WTC11 (cell line): ENCODE results near the gene NFIC. TPM values are rescaled to one million over a fixed set of nuclear protein-coding genes. Genes with fewer than 3 reads are reported as not detected.

ENCODE experiments used
- ATAC-seq: fragments of 200-7000 bp; cut with Tn5 transposase; 2 replicates; pipeline ENCODE4 v1.10.0; 2021; ENCODE audit warnings: mild to moderate bottlenecking, moderate library complexity
- CTCF ChIA-PET: fragments of 300-600 bp; sonication (Branson Sonifier 250); formaldehyde crosslinking; loops from one replicate; lab custom pipeline; 2021; ENCODE audit warnings: antibody characterized with exemption; lab: Charles Lee
- POLR2A ChIA-PET: fragments of 350-600 bp; sonication (Branson Sonifier 250); formaldehyde crosslinking; loops from one replicate; lab custom pipeline; 2021; ENCODE audit warnings: antibody characterized with exemption; lab: Charles Lee
- DNase-seq: peaks from one replicate; pipeline ENCODE4 v3.0.0; 2021; ENCODE audit warnings: low spot score
- H3K27ac Mint-ChIP-seq: 2 replicates; pipeline ENCODE4 v1.8.0; 2021; ENCODE audit warnings: mixed read lengths
- H3K27me3 Mint-ChIP-seq: 2 replicates; pipeline ENCODE4 v1.8.0; 2021; ENCODE audit warnings: low read depth, mild to moderate bottlenecking, moderate library complexity, mixed read lengths
- H3K36me3 Mint-ChIP-seq: 2 replicates; pipeline ENCODE4 v1.8.0; 2021; ENCODE audit warnings: mixed read lengths
- H3K4me1 Mint-ChIP-seq: 2 replicates; pipeline ENCODE4 v1.8.0; 2022; ENCODE audit warnings: mixed read lengths
- H3K4me3 Mint-ChIP-seq: 2 replicates; pipeline ENCODE4 v1.8.0; 2021; ENCODE audit warnings: mild to moderate bottlenecking, moderate library complexity, mixed read lengths
- H3K9me3 Mint-ChIP-seq: 2 replicates; pipeline ENCODE4 v1.8.0; 2021; ENCODE audit warnings: mixed read lengths
- AR ChIP-seq: fragments of 250-450 bp; sonication (Bioruptor Pico); IDR thresholded peaks from 2 replicates; pipeline ENCODE4 v1.9.0; 2021; ENCODE audit warnings: mild to moderate bottlenecking
- ARID4B ChIP-seq: sonication (generic); formaldehyde crosslinking; IDR thresholded peaks from 2 replicates; pipeline ENCODE4 v1.8.0; 2023; ENCODE audit warnings: missing genetic modification reagents, mild to moderate bottlenecking, borderline replicate concordance
- CBFB ChIP-seq: sonication (generic); formaldehyde crosslinking; IDR thresholded peaks from 2 replicates; pipeline ENCODE4 v1.8.1; 2022; ENCODE audit warnings: mild to moderate bottlenecking, low read depth, missing genetic modification reagents
- CDX4 ChIP-seq: fragments of 250-450 bp; sonication (Bioruptor Pico); IDR thresholded peaks from 2 replicates; pipeline ENCODE4 v1.9.0; 2021; ENCODE audit warnings: moderate library complexity, mild to moderate bottlenecking, inconsistent platforms, borderline replicate concordance
- CREM ChIP-seq: sonication (generic); formaldehyde crosslinking; IDR thresholded peaks from 2 replicates; pipeline ENCODE4 v1.8.1; 2022; ENCODE audit warnings: mild to moderate bottlenecking, missing genetic modification reagents, moderate library complexity
- ERG ChIP-seq: fragments of 250-450 bp; sonication (Bioruptor Pico); IDR thresholded peaks from 2 replicates; pipeline ENCODE4 v1.8.0; 2021; ENCODE audit warnings: mild to moderate bottlenecking
- HMGA2 ChIP-seq: fragments of 250-450 bp; sonication (Bioruptor Pico); IDR thresholded peaks from 2 replicates; pipeline ENCODE4 v1.4.0; 2021; ENCODE audit warnings: mild to moderate bottlenecking, moderate library complexity
- NFE2L1 ChIP-seq: sonication (generic); formaldehyde crosslinking; IDR thresholded peaks from 2 replicates; pipeline ENCODE4 v1.8.1; 2023; ENCODE audit warnings: missing genetic modification reagents
- NFYB ChIP-seq: sonication (generic); formaldehyde crosslinking; conservative IDR thresholded peaks from 2 replicates; pipeline ENCODE4 v1.8.0; 2022; ENCODE audit warnings: low read depth, missing genetic modification reagents
- PREB ChIP-seq: sonication (generic); formaldehyde crosslinking; IDR thresholded peaks from 2 replicates; pipeline ENCODE4 v1.8.1; 2022; ENCODE audit warnings: mild to moderate bottlenecking, missing genetic modification reagents, moderate library complexity, borderline replicate concordance
- RELA ChIP-seq: sonication (generic); formaldehyde crosslinking; IDR thresholded peaks from 2 replicates; pipeline ENCODE4 v1.8.1; 2022; ENCODE audit warnings: missing genetic modification reagents, mild to moderate bottlenecking, borderline replicate concordance
- RORB ChIP-seq: fragments of 250-450 bp; sonication (Bioruptor Pico); IDR thresholded peaks from 2 replicates; pipeline ENCODE4 v1.9.0; 2021; ENCODE audit warnings: mild to moderate bottlenecking
- SOX15 ChIP-seq: fragments of 250-450 bp; sonication (Bioruptor Pico); IDR thresholded peaks from 2 replicates; pipeline ENCODE4 v1.9.0; 2021; ENCODE audit warnings: mild to moderate bottlenecking
- TCF7 ChIP-seq: sonication (generic); formaldehyde crosslinking; IDR thresholded peaks from 2 replicates; pipeline ENCODE4 v1.8.0; 2022; ENCODE audit warnings: mild to moderate bottlenecking, low read depth, missing genetic modification reagents, moderate library complexity
- ZNF232 ChIP-seq: sonication (generic); formaldehyde crosslinking; IDR thresholded peaks from 2 replicates; pipeline ENCODE4 v1.8.0; 2022; ENCODE audit warnings: mild to moderate bottlenecking, missing genetic modification reagents
- ZNF263 ChIP-seq: sonication (generic); formaldehyde crosslinking; IDR thresholded peaks from 2 replicates; pipeline ENCODE4 v1.8.1; 2022; ENCODE audit warnings: low read depth, mild to moderate bottlenecking, moderate library complexity, missing genetic modification reagents
- ZNF425 ChIP-seq: fragments of 250-450 bp; sonication (Bioruptor Pico); conservative IDR thresholded peaks from 2 replicates; pipeline ENCODE4 v1.9.0; 2021; ENCODE audit warnings: mild to moderate bottlenecking
- total RNA-seq: library from RNA; stranded (reverse); gene quantifications from 3 replicates; pipeline ENCODE4 v1.2.3, GENCODE V29; 2021

NFIC gene
- total RNA-seq, 1 experiment from 2014 or later: 3.5 TPM

GRCh38 chr19:3387645-3388589 is 21.5 kb downstream of the NFIC start:
- H3K27me3 Mint-ChIP-seq: peaks cover 9% of the 10 kb centered on the region; the same call in 1 of the 2 replicates
- no peaks in the 10 kb centered on the region for H3K9me3 Mint-ChIP-seq
- ATAC-seq (no peak), DNase-seq (no peak)
- TF ChIP-seq RORB (CRISPR knock-in tag) (no peak), ERG (CRISPR knock-in tag) (no peak), CREM (CRISPR knock-in tag) (no peak), TCF7 (CRISPR knock-in tag) (no peak), ZNF263 (CRISPR knock-in tag) (no peak)
- peaks cover 19% of the 10 kb centered on the region for H3K4me1 Mint-ChIP-seq
- no peaks in the 10 kb centered on the region for H3K36me3 Mint-ChIP-seq
- H3K4me3 Mint-ChIP-seq: no peak overlapping the region
- H3K27ac Mint-ChIP-seq: no peak overlapping the region
- CTCF ChIA-PET: interaction anchor here (1.0 to 1.6 kb wide), 2 partner anchors 41 to 97 kb away, joined by 4 to 6 read pairs; no protein-coding TSS in a partner anchor
- POLR2A ChIA-PET: no interaction called here

- H3K4me3 Mint-ChIP-seq: no peak overlapping the region
- H3K27ac Mint-ChIP-seq: no peak overlapping the region
- no peak for ATAC-seq
- no peak for DNase-seq
- no peaks in the 10 kb centered on the region for H3K36me3 Mint-ChIP-seq
- H3K27me3 Mint-ChIP-seq: peaks cover 9% of the 10 kb centered on the region; the same call in 1 of the 2 replicates
- peaks cover 18% of the 10 kb centered on the region for H3K4me1 Mint-ChIP-seq
- H3K9me3 Mint-ChIP-seq: no peaks in the 10 kb centered on the region
- no peak for TF ChIP-seq CBFB (CRISPR knock-in tag)
- CTCF ChIA-PET: interaction anchor here (1.2 kb wide), 1 partner anchor 40 kb away, joined by 6 read pairs; no protein-coding TSS in a partner anchor
- POLR2A ChIA-PET: no interaction called here
Measured at GRCh38 chr19:3389446-3389778, 23.0 kb downstream of the NFIC start.

GRCh38 chr19:3389876-3390371 is 23.5 kb downstream of the NFIC start:
- Mint-ChIP-seq H3K4me3 (peak overlapping the region; percentile 36; the same call in 1 of the 2 replicates), H3K4me1 (peaks cover 15% of the 10 kb centered on the region), H3K27ac (0 out of 2 replicates have a peak overlapping the region, but pooled peaks have one; percentile 32), H3K9me3 (no peaks in the 10 kb centered on the region), H3K27me3 (peaks cover 9% of the 10 kb centered on the region; the same call in 1 of the 2 replicates), H3K36me3 (no peaks in the 10 kb centered on the region)
- ATAC-seq (peak; percentile 89), DNase-seq (peak; percentile 58)
- ChIA-PET CTCF (interaction anchor here (1.2 kb wide), 1 partner anchor 39 kb away, joined by 6 read pairs; no protein-coding TSS in a partner anchor), POLR2A (no interaction called here)
- TF ChIP-seq PREB (CRISPR knock-in tag) (no peak), ZNF232 (CRISPR knock-in tag) (no peak), CDX4 (CRISPR knock-in tag) (no peak), NFE2L1 (no peak), AR (no peak), NFYB (CRISPR knock-in tag) (no peak), RELA (CRISPR knock-in tag) (no peak), ARID4B (no peak), HMGA2 (CRISPR knock-in tag) (no peak), SOX15 (CRISPR knock-in tag) (no peak), ZNF425 (no peak)
